A673 (cell line): ENCODE results near the gene MDFI. TPM values are rescaled to one million over a fixed set of nuclear protein-coding genes. Genes with fewer than 3 reads are reported as not detected.
A peak's percentile ranks its signal among the peaks of the same experiment; 100 is the strongest.

Source experiments
- BruUV-seq: library from RNA; stranded (reverse); fragments of 400-500 nt; replicated peaks from 2 replicates; lab custom pipeline; 2021; lab: Mats Ljungman, UMichigan
- CTCF ChIA-PET: fragments of 300-600 bp; sonication (Branson Sonifier 250); formaldehyde crosslinking; loops from one replicate; lab custom pipeline; 2022; ENCODE audit warnings: antibody characterized with exemption; lab: Charles Lee
- POLR2A ChIA-PET: fragments of 300-600 bp; sonication (Branson Sonifier 250); formaldehyde crosslinking; loops from one replicate; lab custom pipeline; 2022; ENCODE audit warnings: antibody characterized with exemption; ENCODE audit not compliant: low non-redundant PET; lab: Charles Lee
- DNase-seq: peaks from one replicate; pipeline ENCODE4 v3.0.0-alpha.2; 2015; ENCODE audit warnings: low spot score
- H3K27ac ChIP-seq: fragments of 200-600 bp; sonication (generic); 2 replicates; pipeline ENCODE4 v1.5.1; 2016; ENCODE audit warnings: mixed run types, low read depth, mild to moderate bottlenecking, mixed read lengths, antibody characterized with exemption, low read length; ENCODE audit not compliant: poor library complexity, severe bottlenecking
- H3K27me3 ChIP-seq: fragments of 200-600 bp; sonication (generic); replicated peaks from 2 replicates; pipeline ENCODE4 v1.6.1; 2017; ENCODE audit warnings: mixed run types, low read depth, mild to moderate bottlenecking, mixed read lengths, antibody characterized with exemption, low read length; ENCODE audit not compliant: insufficient read depth, poor library complexity
- H3K36me3 ChIP-seq: fragments of 200-600 bp; sonication (generic); 2 replicates; pipeline ENCODE4 v1.6.1; 2016; ENCODE audit warnings: mixed run types, mild to moderate bottlenecking, mixed read lengths, antibody characterized with exemption, low read length; ENCODE audit not compliant: insufficient read depth, poor library complexity, severe bottlenecking
- H3K4me1 ChIP-seq: fragments of 200-600 bp; sonication (generic); 2 replicates; pipeline ENCODE4 v1.6.1; 2017; ENCODE audit warnings: mixed run types, mild to moderate bottlenecking, mixed read lengths, antibody characterized with exemption, low read length; ENCODE audit not compliant: insufficient read depth, poor library complexity, severe bottlenecking
- H3K4me3 ChIP-seq: fragments of 200-600 bp; sonication (generic); 2 replicates; pipeline ENCODE4 v1.5.1; 2016; ENCODE audit warnings: low read depth, mixed run types, mild to moderate bottlenecking, mixed read lengths, low read length; ENCODE audit not compliant: poor library complexity, severe bottlenecking
- H3K9me3 ChIP-seq: fragments of 200-600 bp; sonication (generic); 2 replicates; pipeline ENCODE4 v1.6.1; 2016; ENCODE audit warnings: mixed run types, low read depth, mild to moderate bottlenecking, mixed read lengths, antibody characterized with exemption, low read length; ENCODE audit not compliant: poor library complexity, severe bottlenecking
- EZH2 ChIP-seq: fragments of 200-600 bp; sonication (generic); IDR thresholded peaks from 2 replicates; pipeline ENCODE4 v1.6.1; 2017; ENCODE audit warnings: borderline replicate concordance, low read depth, mild to moderate bottlenecking, mixed read lengths, antibody characterized with exemption, low read length; ENCODE audit not compliant: poor library complexity, severe bottlenecking
- intact Hi-C: fragments of 100-400 bp; cut with micrococcal nuclease; formaldehyde crosslinking; loops from one replicate; pipeline ENCODE4 v1.10.0; 2022; ENCODE audit not compliant: unreplicated experiment
- total RNA-seq: library from RNA; stranded (reverse); gene quantifications from 2 replicates; pipeline ENCODE4 v1.2.3, GENCODE V29; 2021
- TF ChIP-seq, protein P1 (sequence below): fragments of 300-800, 200-600 bp; sonication (generic); conservative IDR thresholded peaks from 2 replicates; pipeline ENCODE4 v1.5.1; 2017; ENCODE audit warnings: low read depth, mild to moderate bottlenecking, antibody characterized with exemption, low read length, moderate library complexity, mixed read lengths

The MDFI gene
- total RNA-seq, 1 experiment from 2014 or later: 342 TPM

DNA sequence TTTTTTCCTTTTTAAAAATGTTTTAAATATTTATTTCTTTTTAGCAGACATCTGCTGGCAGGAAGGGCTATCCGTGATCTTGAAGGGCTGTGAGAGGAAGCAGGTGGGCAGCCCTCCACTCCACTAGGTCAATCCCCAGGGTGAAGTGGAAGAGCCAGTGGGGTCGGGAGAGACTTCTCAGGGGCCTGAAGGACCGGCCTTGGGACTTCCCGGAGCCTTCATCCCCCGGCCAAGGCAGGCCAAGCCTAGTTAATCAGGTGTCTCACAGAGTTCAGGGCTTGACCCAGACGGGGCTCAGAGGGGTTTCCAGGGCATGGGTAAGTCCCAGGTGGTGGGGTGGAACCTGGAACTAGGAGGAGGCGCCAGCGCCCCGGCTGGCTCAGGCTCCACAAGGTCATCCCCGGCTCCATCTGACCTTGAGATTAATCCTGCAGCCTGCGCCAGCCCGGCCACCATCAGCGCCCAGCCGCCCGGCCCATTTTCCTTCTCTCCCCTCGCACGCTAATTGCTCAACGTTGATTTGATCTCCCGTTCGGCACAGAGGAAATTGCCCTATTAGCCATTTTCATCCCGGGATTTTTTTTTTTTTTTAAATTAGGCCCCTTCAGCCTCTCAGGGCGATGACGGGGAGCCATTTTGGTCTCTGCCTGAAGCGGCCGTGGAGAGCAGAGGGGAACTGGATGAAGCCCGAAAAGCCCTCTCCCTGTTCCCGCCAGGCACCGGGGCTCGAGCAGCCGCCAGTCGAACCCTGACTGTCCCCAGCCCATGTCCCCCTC lies 44.4 kb downstream of the MDFI start:
- CTCF ChIA-PET: interaction anchor here (0.6 to 2.6 kb wide), 19 partner anchors 11 to 315 kb away, joined by 3 to 26 read pairs (median 5); partner anchors contain the start of gene FOXP4
- Histone ChIP-seq H3K9me3 (no peaks in the 10 kb centered on the region), H3K27me3 (no peaks in the 10 kb centered on the region), H3K4me3 (peak overlapping the region; percentile 42), H3K36me3 (no peaks in the 10 kb centered on the region), H3K4me1 (peaks cover 20% of the 10 kb centered on the region), H3K27ac (peak overlapping the region; percentile 66)
- intact Hi-C loops: loop anchor here (1.0 to 10.0 kb wide), 6 partner anchors 40 to 376 kb away; no protein-coding TSS in a partner anchor
- POLR2A ChIA-PET: no interaction called here
- BruUV-seq: no TSS peak
- TF ChIP-seq, protein P1, sequence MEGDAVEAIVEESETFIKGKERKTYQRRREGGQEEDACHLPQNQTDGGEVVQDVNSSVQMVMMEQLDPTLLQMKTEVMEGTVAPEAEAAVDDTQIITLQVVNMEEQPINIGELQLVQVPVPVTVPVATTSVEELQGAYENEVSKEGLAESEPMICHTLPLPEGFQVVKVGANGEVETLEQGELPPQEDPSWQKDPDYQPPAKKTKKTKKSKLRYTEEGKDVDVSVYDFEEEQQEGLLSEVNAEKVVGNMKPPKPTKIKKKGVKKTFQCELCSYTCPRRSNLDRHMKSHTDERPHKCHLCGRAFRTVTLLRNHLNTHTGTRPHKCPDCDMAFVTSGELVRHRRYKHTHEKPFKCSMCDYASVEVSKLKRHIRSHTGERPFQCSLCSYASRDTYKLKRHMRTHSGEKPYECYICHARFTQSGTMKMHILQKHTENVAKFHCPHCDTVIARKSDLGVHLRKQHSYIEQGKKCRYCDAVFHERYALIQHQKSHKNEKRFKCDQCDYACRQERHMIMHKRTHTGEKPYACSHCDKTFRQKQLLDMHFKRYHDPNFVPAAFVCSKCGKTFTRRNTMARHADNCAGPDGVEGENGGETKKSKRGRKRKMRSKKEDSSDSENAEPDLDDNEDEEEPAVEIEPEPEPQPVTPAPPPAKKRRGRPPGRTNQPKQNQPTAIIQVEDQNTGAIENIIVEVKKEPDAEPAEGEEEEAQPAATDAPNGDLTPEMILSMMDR: no peak
- no peak for TF ChIP-seq EZH2
- peak; percentile 11 for DNase-seq

DNA sequence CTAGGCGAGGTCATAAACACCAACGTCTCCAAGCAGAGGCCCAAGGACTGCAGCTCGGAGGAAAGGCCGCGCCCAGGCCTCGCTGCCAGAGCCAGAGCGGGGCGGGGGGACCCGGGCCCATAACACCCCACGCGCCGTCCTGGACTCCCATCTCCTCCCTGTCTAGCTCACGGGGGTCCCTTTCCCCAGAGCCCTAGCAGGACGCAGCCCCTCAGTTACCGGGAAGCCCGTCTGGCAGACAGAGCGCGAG lies 44.9 kb downstream of the MDFI start:
- ChIA-PET CTCF (interaction anchor here (0.6 to 2.6 kb wide), 13 partner anchors 11 to 315 kb away, joined by 3 to 26 read pairs (median 4); partner anchors contain the start of gene FOXP4), POLR2A (no interaction called here)
- Histone ChIP-seq H3K27me3 (no peaks in the 10 kb centered on the region), H3K4me3 (peak overlapping the region; percentile 42), H3K36me3 (no peaks in the 10 kb centered on the region), H3K4me1 (peaks cover 19% of the 10 kb centered on the region), H3K27ac (peak overlapping the region; percentile 66), H3K9me3 (no peaks in the 10 kb centered on the region)
- intact Hi-C loops: loop anchor here (1.0 to 10.0 kb wide), 5 partner anchors 41 to 376 kb away; no protein-coding TSS in a partner anchor
- DNase-seq: no peak
- BruUV-seq: no TSS peak
- no peak for TF ChIP-seq EZH2
- TF ChIP-seq, protein P1: no peak

DNA sequence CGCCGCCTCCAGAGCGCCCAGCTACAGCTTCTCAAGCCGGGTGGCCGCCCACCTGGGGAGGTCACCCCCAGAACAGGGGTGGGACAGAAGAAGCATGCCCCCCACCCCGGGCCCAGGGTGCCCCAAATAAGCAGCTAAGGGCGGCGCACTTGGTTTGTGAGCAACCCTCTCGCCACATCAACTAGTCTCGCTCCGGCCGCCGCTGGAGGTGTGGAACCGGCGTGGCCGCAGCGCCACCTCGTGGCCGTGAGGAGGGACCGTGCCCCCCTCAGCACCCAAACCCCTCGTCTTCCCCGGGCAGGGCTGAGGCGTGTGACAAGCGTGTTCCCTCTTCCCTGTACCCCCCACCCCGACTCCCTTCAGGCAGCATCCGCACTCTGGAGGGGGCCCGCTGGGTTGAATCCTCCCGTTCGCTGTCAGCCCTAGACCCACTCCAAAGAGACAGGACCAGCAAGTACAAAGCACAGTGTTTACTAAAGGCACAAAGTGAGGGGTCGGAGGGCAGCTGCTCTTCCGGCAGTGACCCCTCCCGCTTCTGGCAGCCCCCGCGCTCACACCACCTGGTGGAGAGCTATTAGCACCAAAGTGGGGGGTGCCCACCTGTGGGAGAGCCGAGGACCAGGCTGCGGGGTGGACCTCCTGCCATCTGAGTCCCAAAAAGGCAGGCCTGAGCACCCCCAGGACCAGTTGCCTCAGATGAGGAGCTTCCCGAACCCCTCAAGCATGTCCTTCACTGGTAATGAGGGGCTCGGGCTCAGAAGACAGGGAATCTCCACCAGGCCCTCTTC lies 45.4 kb downstream of the MDFI start:
- peaks cover 19% of the 10 kb centered on the region for H3K4me1 ChIP-seq
- ChIA-PET POLR2A (no interaction called here), CTCF (interaction anchor here (0.6 to 2.6 kb wide), 15 partner anchors 10 to 321 kb away, joined by 3 to 26 read pairs (median 4); partner anchors contain the start of gene FOXP4)
- H3K27ac ChIP-seq: peak overlapping the region; percentile 66
- intact Hi-C loops: loop anchor here (1.0 to 10.0 kb wide), 5 partner anchors 41 to 377 kb away; no protein-coding TSS in a partner anchor
- no peaks in the 10 kb centered on the region for H3K27me3 ChIP-seq
- H3K4me3 ChIP-seq: peak overlapping the region; percentile 42
- peak; percentile 89 for DNase-seq
- no peaks in the 10 kb centered on the region for H3K9me3 ChIP-seq
- H3K36me3 ChIP-seq: no peaks in the 10 kb centered on the region
- BruUV-seq: no TSS peak
- no peak for TF ChIP-seq EZH2
- TF ChIP-seq, protein P1: peak; percentile 95
